Lower lobe of right lung (tissue), 2 donors: Measurements from ENCODE around the gene NPPB. TPM values are rescaled to one million over a fixed set of nuclear protein-coding genes. Genes with fewer than 3 reads are reported as not detected.
A peak's percentile ranks its signal among the peaks of the same experiment; 100 is the strongest.

Source experiments
- ATAC-seq, 2 donors: fragments of 200-7000 bp; cut with Tn5 transposase; one replicate each; pipeline ENCODE4 v1.9.1; 2020 to 2022; ENCODE audit warnings: mild to moderate bottlenecking in 2 of 2, moderate library complexity in 2 of 2
- DNase-seq: peaks from one replicate; pipeline ENCODE4 v3.0.0-alpha.2; 2020
- H3K27ac ChIP-seq: fragments of 200-600 bp; one replicate; pipeline ENCODE4 v1.8.0; 2022
- H3K27me3 ChIP-seq: fragments of 200-600 bp; one replicate; pipeline ENCODE4 v1.8.0; 2022; ENCODE audit warnings: low read depth
- H3K36me3 ChIP-seq: fragments of 200-600 bp; one replicate; pipeline ENCODE4 v1.8.0; 2022; ENCODE audit warnings: mild to moderate bottlenecking
- H3K4me1 ChIP-seq: fragments of 200-600 bp; one replicate; pipeline ENCODE4 v1.8.0; 2022
- H3K4me3 ChIP-seq: fragments of 200-600 bp; one replicate; pipeline ENCODE4 v1.8.0; 2022; ENCODE audit warnings: mild to moderate bottlenecking
- H3K9me3 ChIP-seq: fragments of 200-600 bp; one replicate; pipeline ENCODE4 v1.8.0; 2022
- CTCF ChIP-seq: fragments of 200-600 bp; IDR thresholded peaks from one replicate; pipeline ENCODE4 v1.8.0; 2022; ENCODE audit warnings: antibody characterized with exemption, mild to moderate bottlenecking
- intact Hi-C: fragments of 100-400 bp; cut with DNase I; formaldehyde crosslinking; loops from one replicate; pipeline ENCODE4 v1.11.0; 2022
- total RNA-seq: library from RNA; stranded (reverse); fragmentation: NEBNext Ultra II Directional; extraction: Animal tissue kit (Norgen Biotek cat#: 25700); gene quantifications from one replicate; pipeline ENCODE4 v1.2.1, GENCODE V29; 2021
- donor health status: DM: no; HTN: yes; CAD: no; lungs with severe emphysema.

The NPPB gene
- total RNA-seq, 1 donor from 2014 or later: not detected

- Histone ChIP-seq H3K4me3 (no peak overlapping the region), H3K27ac (no peak overlapping the region), H3K36me3 (no peaks in the 10 kb centered on the region), H3K9me3 (no peaks in the 10 kb centered on the region), H3K4me1 (peaks cover 24% of the 10 kb centered on the region), H3K27me3 (peaks cover 5% of the 10 kb centered on the region)
- no peak for ATAC-seq
- TF ChIP-seq CTCF: no peak
- DNase-seq: no peak
- intact Hi-C loops: no loop called here
Measured at GRCh38 chr1:11879311-11880180, 20.8 kb upstream of the NPPB start.

GRCh38 chr1:11878891-11879190 lies 20.1 kb upstream of the NPPB start:
- Histone ChIP-seq H3K4me1 (peaks cover 24% of the 10 kb centered on the region), H3K27ac (no peak overlapping the region), H3K4me3 (no peak overlapping the region), H3K9me3 (no peaks in the 10 kb centered on the region), H3K36me3 (no peaks in the 10 kb centered on the region), H3K27me3 (peaks cover 11% of the 10 kb centered on the region)
- intact Hi-C loops: no loop called here
- DNase-seq (no peak), ATAC-seq (no peak)
- no peak for TF ChIP-seq CTCF

GRCh38 chr1:11878081-11878890 lies 19.5 kb upstream of the NPPB start:
- Histone ChIP-seq H3K27ac (no peak overlapping the region), H3K9me3 (no peaks in the 10 kb centered on the region), H3K36me3 (no peaks in the 10 kb centered on the region), H3K27me3 (peaks cover 11% of the 10 kb centered on the region), H3K4me1 (peaks cover 24% of the 10 kb centered on the region), H3K4me3 (no peak overlapping the region)
- no peak for ATAC-seq
- intact Hi-C loops: no loop called here
- TF ChIP-seq CTCF: no peak
- no peak for DNase-seq

GRCh38 chr1:11877074-11877473 lies 18.3 kb upstream of the NPPB start:
- TF ChIP-seq CTCF: no peak
- H3K4me1 ChIP-seq: peaks cover 18% of the 10 kb centered on the region
- H3K36me3 ChIP-seq: no peaks in the 10 kb centered on the region
- H3K27me3 ChIP-seq: peaks cover 11% of the 10 kb centered on the region
- intact Hi-C loops: no loop called here
- H3K27ac ChIP-seq: no peak overlapping the region
- H3K9me3 ChIP-seq: no peaks in the 10 kb centered on the region
- ATAC-seq: no peak
- no peak overlapping the region for H3K4me3 ChIP-seq
- no peak for DNase-seq

- TF ChIP-seq CTCF: no peak
- Histone ChIP-seq H3K4me1 (peaks cover 8% of the 10 kb centered on the region), H3K27me3 (peaks cover 11% of the 10 kb centered on the region), H3K9me3 (no peaks in the 10 kb centered on the region), H3K36me3 (no peaks in the 10 kb centered on the region), H3K4me3 (no peak overlapping the region), H3K27ac (peak overlapping the region; percentile 11)
- ATAC-seq: no peak
- DNase-seq: no peak
- intact Hi-C loops: no loop called here
Measured at GRCh38 chr1:11875094-11875493, 16.3 kb upstream of the NPPB start.
